Choroid plexus epithelial cell (primary cell): ENCODE measurements around the gene P2RX6.

Experiments used
- DNase-seq: peaks from one replicate; pipeline ENCODE4 v3.0.0-alpha.2; 2010; ENCODE audit warnings: low read depth
- H3K4me3 ChIP-seq: 2 replicates; pipeline ENCODE4 v1.5.1; 2011; ENCODE audit warnings: low read depth, mild to moderate bottlenecking, control low read depth, low read length, moderate library complexity
- CTCF ChIP-seq: conservative IDR thresholded peaks from 2 replicates; pipeline ENCODE4 v1.5.1; 2011; ENCODE audit warnings: low read depth, mild to moderate bottlenecking, control low read depth, inconsistent platforms, low read length, moderate library complexity

Gene P2RX6

GRCh38 chr22:20996031-20996410, 18.9 kb upstream of the P2RX6 start:
- H3K4me3 ChIP-seq, result no peak overlapping the region
- TF ChIP-seq CTCF, result no peak
- DNase-seq, result no peak

GRCh38 chr22:20996598-20997535, 18.1 kb upstream of the P2RX6 start:
- H3K4me3 ChIP-seq, result no peak overlapping the region
- no peak for TF ChIP-seq CTCF
- DNase-seq, result no peak

GRCh38 chr22:20997536-20998257, 17.3 kb upstream of the P2RX6 start:
- TF ChIP-seq CTCF, result no peak
- no peak for DNase-seq
- H3K4me3 ChIP-seq, result no peak overlapping the region

- peak; percentile 33 for DNase-seq
- no peak for TF ChIP-seq CTCF
- H3K4me3 ChIP-seq, result no peak overlapping the region
These were observed 16.3 kb upstream of the P2RX6 start for GRCh38 chr22:20998411-20999336.

- TF ChIP-seq CTCF, result no peak
- H3K4me3 ChIP-seq, result no peak overlapping the region
- no peak for DNase-seq
These were observed 15.4 kb upstream of the P2RX6 start for GRCh38 chr22:20999350-21000206.
